ENCODE measurements around the gene NOC2L.
A peak's percentile ranks its signal among the peaks of the same experiment; 100 is the strongest.
"Not testable (repeated sequence)": the region's sequence is repeated elsewhere in the genome, so short reads cannot be mapped to it uniquely, and the experiment has no call there.

Gene NOC2L

DNA sequence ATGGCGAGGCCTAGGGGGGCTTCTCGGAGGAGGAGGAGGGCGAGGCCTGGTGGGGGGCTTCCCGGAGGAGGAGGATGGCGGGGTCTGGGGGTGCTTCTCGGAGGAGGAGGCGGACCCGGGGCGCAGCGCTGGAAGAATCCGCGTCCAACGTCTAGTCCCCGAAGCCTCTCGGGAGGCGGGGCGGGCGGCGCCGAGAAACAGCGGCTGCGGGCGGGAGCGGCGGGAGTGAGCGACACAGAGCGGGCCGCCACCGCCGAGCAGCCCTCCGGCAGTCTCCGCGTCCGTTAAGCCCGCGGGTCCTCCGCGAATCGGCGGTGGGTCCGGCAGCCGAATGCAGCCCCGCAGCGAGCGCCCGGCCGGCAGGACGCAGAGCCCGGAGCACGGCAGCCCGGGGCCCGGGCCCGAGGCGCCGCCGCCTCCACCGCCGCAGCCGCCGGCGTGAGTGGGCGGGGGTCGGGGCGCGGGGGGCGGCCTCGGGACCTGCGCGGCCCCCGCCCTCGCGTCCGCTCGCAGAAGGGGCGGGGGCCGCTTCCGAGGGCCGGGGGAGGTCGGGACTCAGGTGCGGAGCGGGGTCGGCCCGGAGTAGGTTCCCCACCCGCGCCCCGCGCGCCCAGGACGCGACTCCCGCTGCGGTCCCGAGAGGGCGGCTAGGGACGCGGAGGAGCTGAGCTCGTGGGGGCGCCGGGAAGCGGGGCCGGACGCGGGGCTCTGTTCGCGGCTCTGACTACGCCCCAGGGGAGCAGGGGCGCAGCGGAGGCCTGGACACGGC lies 1.5 kb upstream of the NOC2L start, which contains the start of gene KLHL17:
TSS of gene KLHL17 (plus strand) at position 222 of the 769 bp plus-strand sequence. CDS start at position 332, 110 bp downstream.
- peak; percentile 81 for DNase-seq

DNA sequence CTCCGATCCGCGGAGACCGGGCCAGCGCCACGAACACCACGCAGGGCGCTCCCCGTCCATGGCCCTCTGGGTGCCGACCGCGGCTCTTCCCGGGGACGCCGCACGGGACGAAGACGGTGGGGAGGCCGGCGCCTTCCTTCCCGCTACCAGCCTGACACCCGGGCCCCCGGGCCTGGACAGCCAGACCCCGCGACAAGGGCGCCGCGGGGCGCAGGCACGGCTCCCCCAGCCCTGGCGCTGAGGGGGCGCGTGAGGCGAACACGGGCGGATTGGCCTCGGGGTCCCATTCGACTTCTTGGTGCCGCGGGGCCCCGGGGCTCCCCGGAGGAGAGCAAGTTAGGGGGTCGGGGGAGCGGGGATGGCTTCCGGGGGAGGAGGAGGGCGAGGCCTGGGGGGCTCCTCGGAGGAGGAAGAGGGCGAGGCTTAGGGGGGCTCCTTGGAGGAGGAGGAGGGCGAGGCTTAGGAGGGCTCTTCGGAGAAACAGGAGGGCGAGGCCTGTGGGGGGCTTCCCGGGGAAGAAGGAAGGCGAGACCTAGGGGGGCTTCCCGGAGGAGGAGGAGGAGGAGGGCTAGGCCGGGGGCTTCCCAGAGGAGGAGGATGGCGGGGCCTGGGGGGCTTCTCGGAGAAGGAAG lies 791 bp upstream of the NOC2L start:
- no peak for DNase-seq

DNA sequence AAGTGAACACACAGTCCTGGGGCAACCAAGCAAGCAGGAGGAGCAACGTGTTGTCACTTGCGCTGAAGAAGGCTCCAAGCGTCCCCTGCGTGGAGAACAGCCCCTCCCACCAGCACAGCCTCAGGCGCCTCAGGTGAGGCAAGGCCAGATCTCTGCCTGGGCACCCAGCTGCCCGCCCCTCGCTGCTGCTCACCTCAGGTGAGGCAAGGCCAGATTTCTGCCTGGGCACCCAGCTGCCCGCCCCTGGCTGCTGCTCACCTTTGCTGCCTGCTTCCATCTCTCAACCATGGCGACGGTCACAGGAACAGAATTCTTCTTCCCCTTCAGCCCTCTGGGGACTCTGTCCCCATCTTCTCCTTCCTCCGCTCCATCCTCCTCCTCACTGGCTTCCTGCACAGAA lies 2.4 kb downstream of the NOC2L start:
- DNase-seq = no peak

DNA sequence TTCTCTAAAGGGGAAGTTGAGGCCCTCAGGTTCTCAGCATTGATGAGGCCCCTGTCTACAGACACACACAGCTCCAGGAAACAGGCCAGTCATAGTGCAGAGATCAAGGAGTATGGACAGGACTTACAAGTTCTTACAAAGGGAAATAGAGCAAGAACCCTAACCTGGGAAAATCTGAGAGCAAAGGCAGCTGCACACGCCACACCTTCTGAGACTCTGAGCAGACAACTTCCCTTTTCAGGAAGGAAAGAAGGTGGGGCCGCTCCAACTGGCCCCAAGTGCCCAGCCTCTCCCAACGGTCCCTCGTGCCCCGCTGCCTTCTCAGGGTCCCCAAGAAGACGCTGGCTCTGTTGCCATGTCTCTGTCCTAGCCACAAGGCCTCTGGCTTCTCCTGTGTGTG lies 3.6 kb downstream of the NOC2L start:
- no peak for DNase-seq

DNA sequence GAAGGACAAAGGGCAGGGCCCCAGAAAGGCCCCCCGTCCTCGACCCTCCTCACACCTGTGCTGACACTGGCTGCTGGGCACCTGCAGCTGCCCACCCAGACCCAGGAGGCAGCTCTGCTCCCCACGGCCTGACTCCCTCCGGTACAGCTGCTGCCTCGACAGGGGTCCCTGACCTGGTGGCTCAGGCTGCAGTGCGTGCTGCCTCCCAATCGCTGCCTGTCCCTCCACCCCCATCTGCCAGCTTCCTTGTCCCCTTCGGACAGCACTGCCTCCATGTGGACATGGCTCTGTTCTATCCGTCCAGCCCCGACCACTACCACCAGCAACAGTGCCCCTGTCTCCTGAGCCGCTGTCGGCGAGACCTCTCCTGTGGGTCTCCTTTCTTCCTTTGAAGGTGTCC lies 4.1 kb downstream of the NOC2L start:
- DNase-seq = no peak

- DNase-seq = no peak
These were observed 5.3 kb downstream of the NOC2L start for GRCh38 chr1:953524-954320.

GRCh38 chr1:952603-953002 lies 6.5 kb downstream of the NOC2L start:
- no peak for DNase-seq

DNA sequence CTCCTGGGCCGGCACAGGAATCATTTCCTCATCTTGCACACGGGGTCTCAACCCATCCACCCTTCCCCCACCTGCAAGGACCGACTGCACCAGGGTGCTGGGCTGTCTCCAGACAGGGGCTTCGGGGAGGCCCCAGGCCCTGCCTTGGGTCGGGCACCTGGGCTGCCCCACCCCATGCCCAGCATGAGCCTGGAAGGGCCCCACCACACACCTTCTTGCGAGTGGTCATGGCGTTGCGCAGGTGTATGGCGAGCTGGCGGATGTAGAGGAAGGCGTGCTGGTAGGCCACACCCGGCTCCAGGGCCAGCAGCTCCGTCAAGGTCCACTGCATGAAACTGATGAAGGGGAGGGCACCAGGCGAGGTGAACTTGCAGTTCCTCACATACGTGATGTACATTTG lies 6.9 kb downstream of the NOC2L start:
- DNase-seq = no peak

DNA sequence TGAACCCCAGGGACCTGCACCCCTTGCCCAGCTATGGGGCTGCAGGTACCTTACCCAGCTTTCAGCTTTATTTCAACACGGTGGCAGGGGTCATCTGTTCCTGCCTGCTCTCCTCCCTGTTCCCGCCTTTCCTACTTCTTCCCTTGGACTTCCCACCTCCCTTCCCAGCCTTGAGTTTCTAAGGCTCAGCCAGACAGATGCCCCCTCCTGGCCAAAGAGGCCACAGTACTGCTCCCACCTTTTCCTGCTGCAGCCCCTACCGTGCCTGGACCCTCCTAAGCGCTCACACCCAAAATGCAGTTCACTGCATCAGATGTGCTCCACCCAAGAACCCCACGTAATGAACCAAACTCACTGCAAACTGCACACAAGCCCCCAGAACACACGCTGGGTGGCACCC lies 7.7 kb downstream of the NOC2L start:
- DNase-seq = no peak

DNA sequence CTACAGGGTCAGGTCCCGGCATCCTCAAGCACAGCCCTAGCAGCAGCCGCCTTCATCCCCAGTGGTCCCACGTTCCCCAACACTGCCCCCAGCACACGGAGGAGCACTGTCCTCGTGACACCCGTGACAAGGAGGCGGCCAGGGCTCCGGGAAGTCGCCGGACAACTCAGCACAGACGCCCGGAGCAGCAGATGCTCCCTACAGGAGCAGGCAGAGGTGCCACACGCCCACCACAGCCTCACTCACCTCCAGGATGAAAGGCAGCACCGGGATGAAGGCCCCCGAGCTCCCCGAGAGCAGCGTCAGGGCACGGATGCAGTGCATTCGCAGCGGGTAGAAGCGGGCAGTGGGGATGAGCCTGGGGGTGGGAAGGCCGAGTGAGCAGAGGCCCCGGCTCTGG lies 8.2 kb downstream of the NOC2L start:
- no peak for DNase-seq

GRCh38 chr1:950268-950667 lies 8.8 kb downstream of the NOC2L start:
- DNase-seq = no peak

- no peak for DNase-seq
These were observed 11.1 kb downstream of the NOC2L start for GRCh38 chr1:947958-948357.

DNA sequence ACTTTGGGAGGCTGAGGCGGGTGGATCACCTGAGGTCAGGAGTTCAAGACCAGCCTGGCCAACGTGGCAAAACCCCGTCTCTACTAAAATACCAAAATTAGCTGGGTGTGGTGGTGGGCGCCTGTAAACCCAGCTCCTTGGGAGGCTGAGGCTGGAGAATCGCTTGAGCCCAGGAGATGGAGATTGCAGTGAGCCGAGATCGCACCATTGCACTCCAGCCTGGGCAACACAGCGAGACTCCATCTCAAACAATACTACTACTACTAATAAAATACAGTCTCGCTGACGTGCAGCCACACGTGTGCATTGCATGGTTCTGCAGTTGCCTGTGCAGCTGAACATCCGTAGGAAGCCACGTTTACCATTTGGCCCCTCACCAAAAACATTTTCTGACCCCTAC lies 12.2 kb downstream of the NOC2L start:
- not testable (repeated sequence) for DNase-seq

GRCh38 chr1:945688-946556 lies 13.1 kb downstream of the NOC2L start:
- no peak for DNase-seq

- no peak for DNase-seq
These were observed 14.4 kb downstream of the NOC2L start for GRCh38 chr1:944341-945325.

DNA sequence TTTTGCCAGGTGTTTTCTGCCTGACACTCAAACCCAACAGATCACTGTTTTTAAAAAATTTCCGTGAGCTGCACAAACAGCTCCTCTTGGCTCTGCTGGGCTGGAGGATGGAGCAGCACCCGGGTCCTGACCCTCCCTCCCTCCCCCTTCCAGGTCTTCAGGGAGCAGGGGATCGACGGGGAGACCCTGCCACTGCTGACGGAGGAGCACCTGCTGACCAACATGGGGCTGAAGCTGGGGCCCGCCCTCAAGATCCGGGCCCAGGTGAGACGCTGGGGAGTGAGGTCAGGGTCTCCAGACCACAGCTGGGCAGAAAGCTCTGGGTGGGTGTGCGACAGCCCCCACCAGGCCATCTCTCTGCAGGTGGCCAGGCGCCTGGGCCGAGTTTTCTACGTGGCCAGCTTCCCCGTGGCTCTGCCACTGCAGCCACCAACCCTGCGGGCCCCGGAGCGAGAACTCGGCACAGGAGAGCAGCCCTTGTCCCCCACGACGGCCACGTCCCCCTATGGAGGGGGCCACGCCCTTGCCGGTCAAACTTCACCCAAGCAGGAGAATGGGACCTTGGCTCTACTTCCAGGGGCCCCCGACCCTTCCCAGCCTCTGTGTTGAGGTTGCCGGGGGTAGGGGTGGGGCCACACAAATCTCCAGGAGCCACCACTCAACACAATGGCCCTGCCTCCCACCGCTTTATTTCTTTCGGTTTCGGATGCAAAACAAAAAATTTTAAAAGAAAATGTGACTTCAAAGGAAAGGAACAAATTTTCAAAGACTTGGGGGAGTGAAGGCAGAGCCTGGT lies 15.3 kb downstream of the NOC2L start:
- no peak for DNase-seq

GRCh38 chr1:942864-943533 lies 16.1 kb downstream of the NOC2L start:
- no peak for DNase-seq

GRCh38 chr1:942411-942821 lies 16.6 kb downstream of the NOC2L start:
- DNase-seq = no peak

DNA sequence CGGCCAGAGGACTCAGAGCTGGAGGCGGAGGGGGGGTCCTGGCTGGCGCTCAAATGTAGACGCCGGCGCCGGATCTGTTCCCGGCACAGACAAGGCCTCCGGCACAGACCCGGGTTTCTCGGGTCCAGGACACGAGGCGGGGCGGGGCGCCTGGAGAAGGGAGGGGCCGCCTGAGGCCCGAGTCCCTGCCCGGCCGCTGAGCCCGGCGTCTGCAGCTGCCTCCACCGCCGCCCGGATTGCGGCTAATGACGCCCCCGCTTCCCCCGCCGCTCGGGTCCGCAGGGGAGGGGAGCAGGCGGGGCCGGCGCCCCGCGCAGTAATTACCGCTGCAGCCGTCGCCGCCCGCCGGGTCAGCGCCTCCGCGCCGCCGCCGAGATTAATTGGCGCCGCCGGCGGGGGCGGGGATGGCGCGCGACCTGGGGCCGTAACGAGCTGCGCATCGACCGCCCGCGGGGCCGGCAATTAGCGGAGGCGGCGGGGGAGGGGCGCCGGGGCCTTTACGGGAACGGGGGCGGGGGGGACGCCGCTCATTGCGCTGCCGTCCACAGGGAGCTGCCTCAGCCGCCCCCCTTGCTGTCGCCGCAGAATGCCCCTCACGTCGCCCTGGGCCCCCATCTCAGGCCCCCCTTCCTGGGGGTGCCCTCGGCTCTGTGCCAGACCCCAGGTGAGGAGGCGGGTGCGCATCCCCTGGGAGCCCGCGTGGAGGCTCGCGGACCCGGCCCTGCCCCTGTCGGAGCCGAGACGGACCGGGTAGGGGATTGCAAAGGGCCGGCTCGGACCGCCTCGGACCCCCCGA lies 17.3 kb downstream of the NOC2L start:
- no peak for DNase-seq
